Measurements from ENCODE around the gene ANXA7. TPM values are rescaled to one million over a fixed set of nuclear protein-coding genes. Genes with fewer than 3 reads are reported as not detected.

The ANXA7 gene
- total and polyA plus RNA-seq, 8 donors: 63.7 to 118 (median 75.1) TPM

DNA sequence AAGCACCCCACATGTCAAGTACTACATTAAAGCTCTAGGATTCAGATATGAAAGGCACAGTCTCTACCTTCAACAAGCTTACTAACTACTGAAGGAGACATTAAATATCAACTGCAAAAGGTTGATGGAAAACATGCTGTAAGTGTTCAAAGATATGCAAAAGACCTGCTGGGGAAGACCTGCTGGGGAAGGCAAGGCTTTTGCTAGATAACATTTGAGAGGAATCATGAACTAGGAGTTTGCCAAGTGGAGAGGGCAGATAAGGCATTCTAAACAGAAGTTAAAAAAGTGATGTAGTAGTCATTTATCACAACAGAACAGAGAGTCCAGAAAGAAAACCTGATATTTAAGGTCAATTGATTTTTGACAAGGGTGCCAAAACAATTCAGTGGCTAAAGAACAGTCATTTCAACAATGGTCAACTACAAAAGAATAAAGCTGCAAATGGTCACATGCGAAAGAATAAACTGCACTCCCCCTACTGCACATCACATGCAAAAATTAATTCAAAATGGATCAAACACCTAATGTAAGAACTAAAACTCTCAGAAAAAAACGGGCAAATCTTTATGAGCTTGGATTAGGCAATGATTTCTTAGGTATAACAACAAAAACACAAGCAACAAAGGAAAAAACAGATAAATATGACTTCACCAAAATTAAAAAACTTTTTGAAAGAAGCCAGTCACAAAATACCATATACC lies 42.5 kb upstream of the ANXA7 start:
- ATAC-seq: no peak

DNA sequence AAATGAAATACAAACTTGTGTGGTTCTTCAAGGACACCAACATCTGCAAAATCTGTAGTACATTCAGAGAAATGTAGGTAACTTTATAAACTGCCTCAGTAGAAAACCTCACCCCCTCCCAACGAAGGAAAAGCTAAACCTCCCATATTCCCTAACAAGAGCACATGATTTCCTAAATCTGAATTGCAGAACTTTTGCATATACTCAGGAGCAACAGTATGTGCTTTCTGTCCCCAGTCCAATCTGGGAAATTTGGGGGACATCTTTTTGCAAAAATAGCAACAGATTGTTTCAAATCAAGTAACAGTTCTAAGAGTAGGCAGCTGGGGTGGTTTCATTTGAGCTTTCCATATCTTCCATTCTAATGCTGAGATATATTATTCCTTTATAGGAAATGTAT lies 35.3 kb upstream of the ANXA7 start:
- Histone ChIP-seq H3K36me3 (peaks cover 0 to 34% of the 10 kb centered on the region in 2 donors), H3K4me3 (no peak overlapping the region), H3K27ac (no peak overlapping the region), H3K27me3 (no peaks in the 10 kb centered on the region), H3K9me3 (no peaks in the 10 kb centered on the region), H3K4me1 (no peaks in the 10 kb centered on the region)
- DNase-seq (no peak), ATAC-seq (no peak)
- intact Hi-C loops (cut with DNase I): no loop called here
- TF ChIP-seq, protein P1, sequence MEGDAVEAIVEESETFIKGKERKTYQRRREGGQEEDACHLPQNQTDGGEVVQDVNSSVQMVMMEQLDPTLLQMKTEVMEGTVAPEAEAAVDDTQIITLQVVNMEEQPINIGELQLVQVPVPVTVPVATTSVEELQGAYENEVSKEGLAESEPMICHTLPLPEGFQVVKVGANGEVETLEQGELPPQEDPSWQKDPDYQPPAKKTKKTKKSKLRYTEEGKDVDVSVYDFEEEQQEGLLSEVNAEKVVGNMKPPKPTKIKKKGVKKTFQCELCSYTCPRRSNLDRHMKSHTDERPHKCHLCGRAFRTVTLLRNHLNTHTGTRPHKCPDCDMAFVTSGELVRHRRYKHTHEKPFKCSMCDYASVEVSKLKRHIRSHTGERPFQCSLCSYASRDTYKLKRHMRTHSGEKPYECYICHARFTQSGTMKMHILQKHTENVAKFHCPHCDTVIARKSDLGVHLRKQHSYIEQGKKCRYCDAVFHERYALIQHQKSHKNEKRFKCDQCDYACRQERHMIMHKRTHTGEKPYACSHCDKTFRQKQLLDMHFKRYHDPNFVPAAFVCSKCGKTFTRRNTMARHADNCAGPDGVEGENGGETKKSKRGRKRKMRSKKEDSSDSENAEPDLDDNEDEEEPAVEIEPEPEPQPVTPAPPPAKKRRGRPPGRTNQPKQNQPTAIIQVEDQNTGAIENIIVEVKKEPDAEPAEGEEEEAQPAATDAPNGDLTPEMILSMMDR (IDR thresholded peaks at IDR 0.05): no peak

More for the DNA sequence above, 42.5 kb upstream of the ANXA7 start:
- intact Hi-C loops (cut with DNase I): no loop called here
- Histone ChIP-seq H3K9me3 (no peaks in the 10 kb centered on the region), H3K27me3 (no peaks in the 10 kb centered on the region), H3K36me3 (peaks cover 0 to 43% of the 10 kb centered on the region in 2 donors), H3K4me3 (no peak overlapping the region), H3K27ac (no peak overlapping the region), H3K4me1 (no peaks in the 10 kb centered on the region)
- DNase-seq: no peak
- TF ChIP-seq, protein P1 (IDR thresholded peaks at IDR 0.05): no peak

DNA sequence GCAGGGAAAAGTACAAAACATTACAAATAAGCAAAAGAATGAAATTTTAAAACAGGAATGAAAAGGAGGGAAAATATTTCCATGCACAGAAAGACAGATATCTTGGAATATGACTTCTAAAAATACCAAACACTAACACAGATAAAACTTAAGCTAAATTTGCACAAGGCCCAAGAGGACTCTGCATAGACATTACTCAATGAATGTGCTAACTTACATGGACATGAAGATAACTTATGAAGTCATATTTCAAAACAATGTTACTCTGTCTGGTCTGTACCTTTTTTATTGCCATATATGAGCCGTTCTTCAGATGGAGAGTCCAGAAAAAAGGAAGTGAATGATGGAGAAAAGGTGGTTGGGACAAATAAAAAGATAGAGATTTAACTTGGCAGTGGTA lies 34.5 kb upstream of the ANXA7 start:
- H3K27me3 ChIP-seq: no peaks in the 10 kb centered on the region
- ATAC-seq (no peak), DNase-seq (no peak)
- intact Hi-C loops (cut with DNase I): no loop called here
- H3K27ac ChIP-seq: no peak overlapping the region
- no peak overlapping the region for H3K4me3 ChIP-seq
- H3K36me3 ChIP-seq: peaks cover 0 to 30% of the 10 kb centered on the region in 2 donors
- TF ChIP-seq, protein P1 (IDR thresholded peaks at IDR 0.05): no peak
- no peaks in the 10 kb centered on the region for H3K9me3 ChIP-seq
- no peaks in the 10 kb centered on the region for H3K4me1 ChIP-seq

DNA sequence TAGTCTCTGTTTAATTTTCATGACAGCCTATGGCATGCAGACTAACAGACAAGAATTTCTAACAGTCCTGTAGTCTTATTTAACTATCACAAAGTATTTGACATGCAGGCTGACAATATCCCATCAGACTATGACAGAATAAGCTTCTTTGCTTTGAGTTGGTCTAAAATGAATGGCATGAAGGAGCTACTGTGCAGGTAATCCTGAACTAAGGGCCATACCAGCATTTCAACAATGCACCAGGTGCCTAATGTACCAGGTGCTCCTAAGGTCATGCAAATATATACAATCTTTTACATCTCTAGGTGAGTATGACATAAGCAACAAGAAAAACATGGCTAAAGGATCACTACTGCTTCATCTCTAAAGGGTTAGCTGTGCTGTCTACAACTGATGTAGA lies 33.1 kb upstream of the ANXA7 start:
- no peaks in the 10 kb centered on the region for H3K27me3 ChIP-seq
- peaks cover 0 to 31% of the 10 kb centered on the region in 2 donors for H3K36me3 ChIP-seq
- H3K4me3 ChIP-seq: no peak overlapping the region
- ATAC-seq (no peak), DNase-seq (no peak)
- no peaks in the 10 kb centered on the region for H3K4me1 ChIP-seq
- H3K27ac ChIP-seq: no peak overlapping the region
- no peaks in the 10 kb centered on the region for H3K9me3 ChIP-seq
- TF ChIP-seq, protein P1 (IDR thresholded peaks at IDR 0.05): no peak
- intact Hi-C loops (cut with DNase I): no loop called here

DNA sequence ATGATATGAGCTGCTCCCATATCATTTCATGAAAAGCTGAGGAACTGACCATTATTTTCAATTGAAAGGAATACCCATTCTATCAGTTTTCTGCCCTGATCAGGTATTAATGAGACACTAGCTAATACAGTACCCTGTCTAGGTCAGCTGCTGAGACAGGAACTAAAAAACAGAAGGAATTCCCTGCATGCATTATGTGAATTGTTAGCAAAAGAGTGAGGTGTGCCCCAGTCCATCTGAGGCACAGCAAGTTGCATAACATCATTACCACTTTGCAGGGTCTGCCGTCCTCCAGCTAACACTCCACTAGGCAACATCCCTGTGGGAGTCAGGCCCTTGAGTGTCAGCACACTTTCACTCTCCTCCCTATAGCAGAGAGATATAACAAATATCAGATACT lies 30.6 kb upstream of the ANXA7 start:
- Histone ChIP-seq H3K27me3 (no peaks in the 10 kb centered on the region), H3K9me3 (no peaks in the 10 kb centered on the region), H3K27ac (no peak overlapping the region), H3K4me1 (no peaks in the 10 kb centered on the region), H3K36me3 (peaks cover 0 to 45% of the 10 kb centered on the region in 2 donors), H3K4me3 (no peak overlapping the region)
- intact Hi-C loops (cut with DNase I): no loop called here
- TF ChIP-seq, protein P1 (IDR thresholded peaks at IDR 0.05): no peak
- DNase-seq: no peak
- ATAC-seq: no peak

All from left lung (tissue), 10 donors.